Inflammatory macrophage treated with lipopolysaccharide for 4 hours (primary cell): Measurements from ENCODE around the gene AMZ1.
"Not testable (repeated sequence)": the region's sequence is repeated elsewhere in the genome, so short reads cannot be mapped to it uniquely, and the experiment has no call there.

ENCODE experiments used
- DNase-seq: peaks from one replicate; pipeline ENCODE4 v3.0.0-alpha.2; 2020

AMZ1 gene

DNA sequence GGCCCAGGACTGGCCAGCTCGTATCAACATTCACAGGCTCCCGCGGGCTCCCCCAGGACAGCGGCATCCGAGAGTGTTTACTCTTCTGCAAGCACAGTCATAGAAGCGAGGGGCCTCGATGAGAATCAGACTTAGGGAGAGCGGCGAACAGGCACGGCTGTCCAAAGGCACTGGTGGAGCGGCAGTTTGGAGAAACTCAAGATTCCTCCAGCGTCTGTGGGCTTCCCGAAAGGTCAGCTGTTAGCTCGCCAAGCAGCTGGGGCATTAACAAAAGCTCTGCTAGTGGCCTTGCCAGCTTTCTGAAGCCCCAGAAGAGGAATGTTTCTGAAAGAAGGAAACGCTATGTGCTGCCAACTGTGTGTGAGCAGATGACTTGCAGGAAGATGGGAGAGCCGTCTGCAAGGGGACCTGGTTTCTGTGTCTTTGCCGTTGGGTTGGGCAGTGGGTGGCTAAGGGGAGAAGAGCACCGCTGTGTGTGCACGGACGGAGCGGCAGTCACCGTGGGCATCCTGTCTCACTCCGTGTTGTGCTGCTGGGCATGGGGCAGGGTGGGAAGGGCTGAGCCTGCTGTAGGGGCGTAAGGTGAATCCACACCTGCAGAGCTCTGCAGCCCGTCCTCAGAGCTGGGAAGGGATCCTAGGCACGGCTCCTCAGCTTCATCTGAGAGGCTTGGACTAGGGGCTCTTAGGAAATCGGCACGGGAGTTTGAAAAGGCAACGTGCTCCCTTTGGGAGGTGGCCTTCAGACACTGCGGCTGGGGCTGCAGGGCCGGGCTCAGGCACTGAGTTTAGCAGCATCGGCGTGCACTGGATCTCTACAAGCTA lies 42.1 kb downstream of the AMZ1 start:
- no peak for DNase-seq

- no peak for DNase-seq
Observed at GRCh38 chr7:2730846-2731770, 43.1 kb downstream of the AMZ1 start.

DNA sequence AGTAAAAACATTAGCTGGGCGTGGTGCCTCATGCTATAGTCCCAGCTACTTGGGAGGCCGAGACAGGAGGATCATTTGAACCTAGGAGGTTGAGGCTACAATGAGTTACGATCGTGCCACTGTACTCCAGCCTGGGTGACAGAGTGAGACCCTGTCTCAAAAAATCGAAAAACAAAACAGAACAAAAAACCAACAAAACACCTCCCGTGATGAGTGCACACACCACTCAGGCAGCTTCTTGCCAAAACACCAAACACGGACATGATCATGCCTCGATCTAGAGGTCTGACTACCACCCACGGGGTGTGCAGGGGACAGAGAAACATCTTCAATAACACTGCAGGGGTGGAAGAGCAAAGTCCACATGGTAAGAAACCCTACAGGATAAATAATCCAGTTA lies 44.4 kb downstream of the AMZ1 start:
- DNase-seq, result no peak

DNA sequence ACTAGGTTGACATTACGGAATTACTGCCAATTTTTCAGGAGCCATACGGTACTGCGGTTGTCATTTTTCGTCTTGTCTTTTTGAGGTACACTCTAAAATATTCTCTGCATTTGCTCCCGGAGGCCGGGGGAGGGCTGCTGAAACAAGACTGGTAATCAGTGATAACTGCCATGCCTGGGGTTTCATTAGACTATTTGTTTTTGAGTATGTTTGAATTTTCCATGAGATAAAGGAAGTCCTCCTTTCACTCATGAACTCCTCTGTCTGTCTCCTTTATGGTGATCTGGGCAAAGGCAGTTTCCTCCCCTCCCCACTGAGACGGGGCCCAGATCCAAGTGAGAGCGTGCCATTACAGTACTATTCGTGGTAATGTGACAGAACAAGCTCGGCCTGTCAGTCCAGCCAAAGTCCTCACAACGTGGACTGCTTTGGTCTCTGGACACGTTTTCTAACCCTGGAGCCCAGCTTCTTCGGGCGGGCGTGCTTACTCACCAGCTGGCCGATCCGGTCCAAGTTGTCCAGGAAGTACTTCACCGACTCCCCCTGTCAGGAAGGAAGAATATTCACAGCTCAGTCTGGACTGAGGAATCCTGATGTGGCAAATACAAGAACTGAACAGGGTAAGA lies 45.1 kb downstream of the AMZ1 start:
- DNase-seq, result peak; percentile 28

GRCh38 chr7:2734084-2734686 lies 46.2 kb downstream of the AMZ1 start:
- DNase-seq, result peak; percentile 41

GRCh38 chr7:2734751-2735571 lies 47.0 kb downstream of the AMZ1 start:
- peak; percentile 42 for DNase-seq

DNA sequence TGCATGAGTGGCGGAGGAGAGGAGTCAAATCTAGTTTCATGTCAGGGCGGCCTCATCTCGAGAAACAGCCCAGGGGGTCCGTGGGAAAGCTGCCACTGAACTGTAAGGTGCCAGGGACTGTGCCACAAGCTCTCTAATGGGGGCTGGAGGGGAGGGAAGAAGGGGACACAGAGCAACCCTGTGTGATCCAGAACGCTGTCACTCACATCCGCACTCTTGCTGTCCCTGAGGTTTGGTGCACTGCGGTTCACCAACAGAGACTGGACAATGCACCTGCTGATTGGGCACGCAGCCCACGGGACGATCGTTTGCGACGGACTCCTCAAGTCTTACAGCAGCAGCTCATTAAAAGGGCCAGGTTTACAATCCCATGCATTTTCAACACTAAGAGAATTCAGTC lies 47.7 kb downstream of the AMZ1 start:
- no peak for DNase-seq

GRCh38 chr7:2736411-2736914 lies 48.5 kb downstream of the AMZ1 start:
- DNase-seq, result no peak

- not testable (repeated sequence) for DNase-seq
Observed at GRCh38 chr7:2737005-2737743, 49.2 kb downstream of the AMZ1 start.

DNA sequence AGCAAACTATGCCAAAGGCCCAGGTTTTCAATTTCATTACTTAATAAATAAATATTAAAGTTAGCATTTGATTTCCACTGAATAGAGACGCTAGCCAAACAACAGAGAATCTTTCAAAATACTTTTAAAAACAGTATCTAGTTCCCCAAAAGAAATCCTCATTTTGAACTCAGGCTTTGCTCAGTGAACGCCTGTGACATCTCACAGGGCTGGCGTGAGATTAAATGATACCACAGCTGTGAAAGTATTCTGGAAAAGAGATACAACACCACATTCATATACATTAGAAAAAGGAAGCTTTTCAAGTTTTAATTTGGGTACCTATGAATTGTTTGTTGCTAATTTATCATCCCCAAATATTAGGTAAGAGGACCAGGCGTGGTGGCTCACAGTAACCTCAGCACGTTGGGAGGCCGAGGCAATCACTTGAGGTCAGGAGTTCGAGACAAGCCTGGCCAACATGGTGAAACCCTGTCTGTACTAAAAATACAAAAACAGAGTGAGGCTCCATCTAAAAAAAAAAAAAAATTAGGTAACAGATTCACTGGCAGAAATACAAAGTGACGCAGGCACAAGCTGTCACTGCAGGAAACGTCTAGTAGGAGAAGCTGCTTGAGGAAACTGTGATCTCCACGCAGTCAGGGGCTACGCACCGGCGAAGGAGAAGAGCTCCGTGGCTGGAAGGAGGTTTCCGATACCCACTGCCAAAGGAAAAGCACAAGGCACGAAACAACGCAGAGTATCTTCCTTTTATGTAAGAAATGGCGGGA lies 50.0 kb downstream of the AMZ1 start:
- DNase-seq, result peak; percentile 75

DNA sequence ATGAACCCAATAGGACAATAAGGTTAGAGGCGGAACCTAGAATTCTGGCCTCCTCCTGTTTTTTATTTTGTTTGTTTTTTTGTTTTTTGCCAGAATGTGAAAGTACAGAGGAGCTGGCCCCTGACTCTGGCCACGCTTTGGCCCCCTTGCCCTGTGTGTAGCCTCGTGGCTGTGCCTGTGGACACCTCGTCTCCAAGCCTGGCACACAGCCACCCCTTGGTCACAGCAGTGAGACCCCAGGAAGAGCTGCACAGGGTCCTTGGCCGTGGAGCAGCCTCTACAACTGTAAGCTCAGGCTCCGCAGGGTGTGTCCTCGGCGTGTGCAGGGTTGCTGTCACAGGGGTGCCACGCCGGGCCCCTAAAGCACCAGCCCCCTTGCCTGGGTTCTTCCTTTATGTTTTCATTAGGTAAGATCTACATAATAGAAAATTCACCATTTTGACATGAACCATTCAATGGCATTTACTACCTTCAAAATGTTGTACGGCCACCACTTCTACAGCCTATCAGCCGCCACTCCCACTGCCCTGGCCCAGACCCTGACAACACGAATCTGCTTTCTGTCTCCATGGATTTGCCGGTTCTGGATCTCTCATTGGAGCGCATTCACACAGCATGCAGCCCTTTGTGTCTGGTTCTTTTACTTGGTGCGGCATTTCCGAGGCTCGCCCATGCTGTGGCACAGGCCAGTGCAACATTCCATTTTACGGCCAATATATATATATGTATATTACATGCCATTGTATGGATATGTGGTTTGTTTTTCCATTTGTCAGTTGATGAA lies 51.0 kb downstream of the AMZ1 start:
- DNase-seq, result no peak

DNA sequence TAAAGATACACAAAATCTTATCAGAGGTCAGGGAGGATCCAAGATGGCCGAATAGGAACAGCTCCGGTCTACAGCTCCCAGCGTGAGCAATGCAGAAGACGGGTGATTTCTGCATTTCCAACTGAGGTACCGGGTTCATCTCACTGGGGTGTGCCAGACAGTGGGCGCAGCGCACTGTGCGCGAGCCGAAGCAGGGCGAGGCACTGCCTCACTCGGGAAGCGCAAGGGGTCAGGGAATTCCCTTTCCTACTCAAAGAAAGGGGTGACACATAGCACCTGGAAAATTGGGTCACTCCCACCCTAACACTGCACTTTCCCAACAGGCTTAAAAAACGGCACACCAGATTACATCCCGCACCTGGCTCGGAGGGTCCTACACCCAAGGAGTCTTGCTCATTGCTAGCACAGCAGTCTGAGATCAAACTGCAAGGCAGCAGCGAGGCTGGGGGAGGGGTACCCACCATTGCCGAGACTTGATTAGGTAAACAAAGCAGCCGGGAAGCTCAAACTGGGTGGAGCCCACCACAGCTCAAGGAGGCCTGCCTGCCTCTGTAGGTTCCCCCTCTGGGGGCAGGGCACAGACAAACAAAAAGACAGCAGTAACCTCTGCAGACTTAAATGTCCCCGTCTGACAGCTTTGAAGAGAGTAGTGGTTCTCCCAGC lies 55.7 kb downstream of the AMZ1 start:
- not testable (repeated sequence) for DNase-seq

DNA sequence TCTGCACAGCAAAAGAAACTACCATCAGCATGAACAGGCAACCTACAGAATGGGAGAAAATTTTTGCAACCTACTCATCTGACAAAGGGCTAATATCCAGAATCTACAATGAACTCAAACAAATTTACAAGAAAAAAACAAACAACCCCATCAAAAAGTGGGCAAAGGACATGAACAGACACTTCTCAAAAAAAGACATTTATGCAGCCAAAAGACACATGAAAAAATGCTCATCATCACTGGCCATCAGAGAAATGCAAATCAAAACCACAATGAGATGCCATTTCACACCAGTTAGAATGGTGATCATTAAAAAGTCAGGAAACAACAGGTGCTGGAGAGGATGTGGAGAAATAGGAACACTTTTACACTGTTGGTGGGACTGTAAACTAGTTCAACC lies 60.7 kb downstream of the AMZ1 start:
- DNase-seq, result not testable (repeated sequence)

- no peak for DNase-seq
Observed at GRCh38 chr7:2750004-2750407, 62.0 kb downstream of the AMZ1 start.

DNA sequence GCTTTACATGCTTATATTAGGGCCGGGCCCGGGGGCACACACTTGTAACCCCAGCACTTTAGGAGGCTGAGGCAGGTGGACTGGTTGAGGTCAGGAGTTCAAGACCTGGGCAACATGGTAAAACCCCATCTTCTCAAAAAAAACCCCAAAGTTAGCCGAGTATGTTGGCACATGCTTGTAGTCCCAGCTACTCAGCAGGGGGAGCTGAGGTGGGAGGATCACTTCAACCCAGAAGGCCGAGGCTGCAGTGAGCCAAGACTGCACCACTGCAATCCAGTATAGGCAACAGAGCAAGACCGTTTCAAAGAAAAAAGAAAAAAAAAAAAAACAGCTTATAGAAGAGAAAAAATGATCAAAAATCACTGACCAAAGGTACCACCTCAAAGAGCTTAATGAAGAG lies 63.1 kb downstream of the AMZ1 start:
- DNase-seq, result no peak

GRCh38 chr7:2753148-2753547 lies 65.1 kb downstream of the AMZ1 start:
- DNase-seq, result no peak

DNA sequence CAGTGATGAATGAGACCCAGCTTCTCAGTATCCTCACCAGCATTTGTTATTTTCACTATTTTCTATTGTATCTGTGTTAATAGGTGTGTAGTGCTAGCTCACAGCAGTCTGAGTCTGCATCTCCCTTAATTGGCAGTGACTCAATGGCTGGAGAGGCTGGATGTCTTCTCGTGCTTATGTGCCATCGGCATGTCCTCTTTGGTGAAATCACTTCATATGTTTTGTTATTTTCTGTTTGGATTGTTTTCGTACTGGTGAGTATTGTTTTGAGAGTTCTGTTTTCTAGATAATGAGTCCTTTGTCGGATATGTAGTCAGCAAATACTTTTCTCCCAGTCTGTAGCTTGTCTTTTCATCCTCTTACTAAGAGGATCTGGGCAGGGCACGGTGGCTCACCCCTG lies 66.1 kb downstream of the AMZ1 start:
- DNase-seq, result no peak

- no peak for DNase-seq
Observed at GRCh38 chr7:2754912-2755311, 66.9 kb downstream of the AMZ1 start.

- DNase-seq, result peak; percentile 61
Observed at GRCh38 chr7:2755531-2755930, 67.5 kb downstream of the AMZ1 start.
